Activated CD8-positive, alpha-beta memory T cell treated with anti-CD3 and anti-CD28 coated beads for 48 hours (primary cell): ENCODE measurements around the gene CYFIP1.

ENCODE experiments used
- DNase-seq, 3 experiments: peaks; one replicate each; pipeline ENCODE4 v3.0.0-alpha.2; 2020; ENCODE audit warnings: low read depth in 2 of 3, low spot score in 2 of 3

The CYFIP1 gene

DNA sequence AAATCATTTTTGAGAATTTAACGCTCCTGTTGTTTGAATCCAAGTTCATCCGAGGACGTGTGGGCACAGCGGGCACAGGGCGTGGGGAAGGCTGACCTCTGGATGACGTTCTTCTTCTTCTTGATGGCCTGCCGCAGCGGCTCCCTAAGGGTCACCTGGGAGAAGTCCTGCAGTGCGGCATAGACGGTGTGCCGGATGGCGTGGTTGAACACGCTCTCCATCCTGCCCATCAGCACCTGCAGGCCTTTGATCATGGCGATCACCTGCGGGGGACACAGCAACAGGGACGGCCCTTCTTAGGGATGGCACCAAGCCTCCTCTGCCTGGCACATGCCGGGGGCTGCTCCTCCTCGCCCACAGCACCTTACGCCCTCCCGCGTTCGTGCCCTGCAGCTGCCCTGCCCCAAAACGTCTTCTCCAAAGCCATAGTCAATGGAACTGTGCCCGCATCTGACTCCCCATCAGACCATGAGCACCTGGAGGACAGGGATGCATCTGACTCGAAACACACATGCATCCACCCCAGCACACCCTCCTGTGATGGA lies 61.5 kb downstream of the CYFIP1 start:
- no peak for DNase-seq

DNA sequence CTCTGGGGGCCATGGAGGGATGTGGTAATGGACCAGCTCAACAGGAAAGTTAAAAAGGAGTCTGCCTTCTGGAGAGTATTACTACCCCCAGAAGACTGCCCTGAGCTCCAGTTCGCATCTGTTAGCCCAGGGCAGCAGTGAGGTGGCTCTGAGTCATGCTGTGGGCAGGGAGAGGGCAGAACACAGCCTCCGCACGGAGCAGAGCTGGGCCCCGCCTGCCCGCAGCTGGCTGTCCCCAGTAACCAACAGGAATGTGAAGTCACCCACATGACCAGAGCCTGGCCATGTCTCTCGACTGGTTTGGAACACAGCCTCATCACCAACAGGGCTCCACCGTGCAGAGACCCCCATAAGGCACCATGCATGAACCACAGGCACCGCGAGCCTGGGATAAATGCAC lies 62.1 kb downstream of the CYFIP1 start:
- no peak for DNase-seq

DNA sequence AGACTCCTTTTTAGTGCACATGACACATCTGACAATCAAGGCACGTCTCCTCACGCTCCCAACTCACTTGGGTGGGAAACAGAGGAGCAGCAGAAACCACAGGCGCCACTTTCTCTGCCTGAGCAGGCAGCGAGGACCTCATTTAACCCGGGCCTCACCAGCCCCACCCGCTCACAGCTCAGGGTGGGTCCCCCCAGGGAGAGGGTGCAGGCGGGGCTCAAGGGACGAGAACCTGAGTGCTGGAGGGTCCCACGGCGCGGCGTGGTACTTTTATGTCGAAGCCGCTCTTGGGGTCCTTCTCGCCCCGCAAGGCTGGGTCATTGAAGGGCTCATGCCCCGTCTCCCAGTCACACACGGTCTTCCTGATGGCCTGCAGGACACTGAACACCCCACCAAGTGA lies 62.6 kb downstream of the CYFIP1 start:
- no peak for DNase-seq

DNA sequence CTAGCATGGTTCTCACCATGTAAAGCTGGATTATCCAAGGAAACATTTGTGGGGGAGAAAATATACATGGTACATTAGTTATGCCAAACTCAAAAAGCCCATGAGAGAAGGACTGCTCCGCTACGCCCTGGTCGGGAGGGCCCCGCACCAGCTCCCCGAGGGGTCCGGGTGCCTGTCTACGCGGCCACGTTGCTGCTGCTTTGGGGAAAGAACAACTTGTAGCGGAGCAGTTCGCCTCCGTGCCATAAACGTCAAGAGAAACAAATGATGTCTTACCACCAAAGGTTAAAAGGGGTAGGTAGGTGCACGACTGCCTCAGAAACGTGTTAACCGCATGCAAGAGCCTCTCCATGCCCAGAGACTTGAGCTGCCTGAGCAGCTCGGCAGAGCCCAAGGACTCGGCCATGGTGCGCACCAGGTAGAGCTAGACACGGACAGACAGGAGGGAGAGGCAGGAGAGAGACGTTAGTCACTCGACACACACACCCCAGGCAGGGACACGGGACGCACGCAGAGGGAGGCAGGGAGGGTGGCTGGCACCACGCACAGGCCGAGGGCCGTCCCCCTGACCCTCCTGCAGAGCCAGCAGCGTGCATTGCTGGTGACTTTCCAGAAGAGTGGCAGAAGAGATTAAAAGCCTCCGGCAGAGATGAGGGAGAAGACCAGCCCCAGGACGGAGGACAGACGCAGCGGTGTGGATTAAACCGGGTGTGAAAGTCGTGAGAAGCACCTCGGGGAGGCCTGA lies 63.4 kb downstream of the CYFIP1 start:
- DNase-seq: no peak

DNA sequence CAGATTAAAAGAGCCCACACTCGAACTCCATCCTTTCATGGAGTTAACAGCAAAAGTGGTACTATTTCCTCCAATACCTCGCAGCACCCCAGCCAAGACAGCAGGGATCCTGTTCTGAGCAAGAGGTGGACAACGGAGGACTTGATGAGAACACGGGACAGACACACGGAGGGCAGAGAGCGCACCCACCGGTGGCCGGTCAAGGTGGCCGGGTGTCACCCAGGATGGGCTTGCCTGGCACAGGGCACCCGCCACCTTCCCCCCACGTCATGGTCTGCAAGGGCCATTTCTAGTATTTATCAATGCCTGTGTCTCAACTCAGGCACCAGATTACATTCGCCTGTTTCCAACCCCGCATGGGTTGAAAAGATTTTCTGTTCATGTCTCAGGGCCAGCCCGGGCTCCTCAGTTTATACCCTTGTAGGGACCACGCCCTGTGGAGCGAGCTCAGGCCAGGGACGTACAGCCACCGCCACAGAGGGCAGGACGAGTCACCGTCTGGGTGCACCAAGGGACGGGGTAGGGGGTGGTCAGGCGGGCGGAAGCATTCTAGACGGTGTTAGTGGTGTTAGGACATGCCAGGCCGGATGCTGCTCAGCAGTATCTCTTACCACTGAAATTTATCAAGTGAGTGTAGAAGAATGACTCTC lies 64.2 kb downstream of the CYFIP1 start:
- DNase-seq: no peak

DNA sequence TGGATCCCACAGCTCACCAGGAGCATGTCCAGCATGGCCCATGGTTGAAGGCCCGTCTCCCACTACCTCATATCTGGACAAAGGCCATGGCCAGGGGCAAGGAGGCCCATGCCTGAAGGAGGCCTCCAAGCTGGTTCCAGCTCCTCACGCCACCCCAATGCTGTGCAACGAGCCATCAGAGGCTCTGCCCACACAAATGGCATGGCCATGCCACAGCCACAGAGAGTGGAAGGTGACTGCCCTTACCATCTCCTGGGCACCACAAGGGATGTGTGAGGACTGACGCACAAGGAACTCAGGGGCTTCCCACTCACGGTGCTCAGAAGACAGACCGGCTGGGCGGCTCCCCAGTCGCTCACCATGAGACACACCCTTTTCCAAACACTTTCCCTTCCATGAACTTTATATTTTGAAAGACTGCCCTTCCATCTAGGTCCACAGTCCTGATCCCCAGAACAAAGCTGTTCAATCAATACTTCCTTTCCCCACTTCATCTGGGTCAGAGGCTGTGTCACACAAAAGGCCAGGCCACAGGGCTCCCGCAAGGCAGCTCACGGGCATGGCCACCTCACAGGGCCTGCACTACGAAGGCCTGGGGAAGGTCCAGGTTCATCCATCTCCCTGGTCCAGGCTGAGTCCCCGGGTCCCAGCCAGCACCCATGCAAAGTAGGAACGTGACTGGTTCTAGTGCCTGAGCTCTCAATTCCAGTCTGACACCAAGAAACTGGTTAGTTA lies 66.4 kb downstream of the CYFIP1 start:
- DNase-seq: no peak

DNA sequence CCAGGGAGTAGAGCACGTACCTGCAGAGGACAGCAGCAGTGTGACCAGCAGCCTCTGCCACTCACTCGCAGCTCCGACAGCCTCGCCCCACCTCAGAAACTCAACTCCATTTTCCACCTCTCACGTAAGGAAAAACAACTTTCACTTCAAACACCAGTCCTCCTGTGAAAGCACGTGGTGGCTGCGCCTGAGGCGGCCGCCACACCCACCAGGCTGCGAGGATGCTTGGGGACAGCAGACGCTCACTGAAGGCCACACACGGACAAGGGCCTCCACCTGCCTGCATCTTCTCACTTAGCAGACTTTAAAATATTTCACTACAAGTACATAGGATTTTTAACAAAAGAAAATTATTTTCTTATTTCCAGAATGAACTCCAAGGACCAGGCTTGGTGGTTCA lies 67.9 kb downstream of the CYFIP1 start:
- no peak for DNase-seq

DNA sequence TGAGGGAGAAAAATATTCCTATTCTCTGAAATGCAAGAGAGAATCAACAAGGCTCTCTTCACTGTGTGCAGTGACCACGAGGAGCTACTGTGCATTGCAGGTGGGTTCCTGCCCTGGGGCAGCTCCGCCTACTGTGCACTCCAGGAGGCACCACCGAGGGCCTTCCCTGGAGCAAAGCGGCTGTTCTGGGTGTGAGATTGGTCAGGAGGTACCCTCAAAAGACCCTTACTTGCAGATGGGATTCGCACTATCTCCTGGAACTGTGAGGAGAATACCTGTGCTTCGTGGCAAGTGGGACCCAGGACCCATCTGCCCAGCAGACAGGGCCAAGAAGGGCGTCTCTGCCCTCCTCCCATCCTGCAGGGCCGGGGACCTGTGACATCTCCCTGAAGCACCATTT lies 68.9 kb downstream of the CYFIP1 start:
- DNase-seq: no peak

DNA sequence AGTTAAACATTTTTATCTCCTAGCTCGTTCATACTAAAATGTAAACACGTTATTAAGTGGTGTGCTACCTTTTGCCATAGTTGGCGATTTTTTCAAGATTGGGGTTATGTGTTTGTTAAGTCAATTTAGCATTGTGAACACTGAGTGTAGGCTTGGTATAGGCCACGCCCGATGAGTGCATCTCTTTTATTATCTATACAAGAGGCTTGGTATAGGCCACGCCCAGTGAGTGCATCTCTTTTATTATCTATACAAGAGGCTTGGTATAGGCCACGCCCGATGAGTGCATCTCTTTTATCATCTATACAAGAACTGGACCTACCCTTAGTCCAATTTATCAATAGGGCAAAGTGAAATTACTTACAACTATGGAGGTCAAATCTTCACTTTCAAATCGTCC lies 71.3 kb downstream of the CYFIP1 start:
- no peak for DNase-seq

DNA sequence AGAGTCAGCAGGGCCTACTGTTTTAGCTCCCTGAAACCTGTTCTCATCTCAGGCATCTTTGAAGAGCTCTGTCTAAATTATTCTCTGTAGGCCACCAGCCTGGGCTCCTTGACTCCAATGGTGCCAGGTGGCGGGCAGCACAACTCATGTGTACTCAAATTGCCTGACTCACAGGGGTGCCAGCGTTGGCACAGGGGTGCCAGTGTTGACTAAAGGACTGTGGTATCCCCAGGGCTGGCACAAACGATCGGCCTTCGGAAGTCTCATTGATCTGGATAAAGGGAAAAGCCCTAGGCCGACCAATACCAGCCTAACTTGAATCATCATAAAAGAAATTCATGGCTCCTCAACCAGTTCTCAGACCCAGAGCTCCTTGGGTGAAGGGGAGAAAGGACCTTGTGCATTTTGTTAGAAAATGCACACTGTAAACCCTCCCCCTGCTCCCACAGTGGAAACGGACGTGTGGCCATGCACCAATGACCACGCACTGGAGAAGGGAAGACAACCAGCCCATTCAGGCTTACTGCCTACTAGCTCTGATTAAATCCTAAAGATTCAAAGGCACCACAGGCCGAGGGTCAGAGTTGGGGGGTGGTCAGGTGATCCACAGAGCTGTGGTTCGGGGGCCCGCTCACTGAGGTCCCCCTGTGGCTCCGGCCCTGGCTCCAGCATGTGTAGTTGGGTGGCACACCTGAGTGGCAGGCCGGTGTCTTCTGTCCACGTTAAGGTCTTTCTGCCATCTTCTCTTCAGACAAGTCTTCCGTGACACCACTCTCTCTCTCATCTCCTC lies 72.8 kb downstream of the CYFIP1 start:
- DNase-seq: no peak

DNA sequence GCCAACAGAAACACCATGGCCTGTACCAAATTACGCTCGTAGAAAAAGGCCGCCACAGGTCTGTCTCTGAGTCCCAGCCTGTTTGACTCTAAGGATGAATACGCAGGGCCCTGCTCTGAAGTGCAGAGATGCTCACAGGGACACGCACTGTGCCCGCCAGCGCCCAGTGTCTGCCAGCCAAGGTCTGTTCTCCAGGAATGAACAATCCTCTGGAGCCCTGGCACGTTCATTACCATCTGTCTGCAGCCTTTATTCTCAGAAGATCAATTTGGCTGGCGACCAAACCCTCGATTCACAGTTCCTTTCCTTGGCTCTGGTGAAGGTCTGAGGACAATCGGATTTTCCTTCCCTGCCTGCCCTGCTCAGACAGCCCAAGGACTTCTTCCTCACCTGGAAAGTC lies 75.4 kb downstream of the CYFIP1 start:
- no peak for DNase-seq

DNA sequence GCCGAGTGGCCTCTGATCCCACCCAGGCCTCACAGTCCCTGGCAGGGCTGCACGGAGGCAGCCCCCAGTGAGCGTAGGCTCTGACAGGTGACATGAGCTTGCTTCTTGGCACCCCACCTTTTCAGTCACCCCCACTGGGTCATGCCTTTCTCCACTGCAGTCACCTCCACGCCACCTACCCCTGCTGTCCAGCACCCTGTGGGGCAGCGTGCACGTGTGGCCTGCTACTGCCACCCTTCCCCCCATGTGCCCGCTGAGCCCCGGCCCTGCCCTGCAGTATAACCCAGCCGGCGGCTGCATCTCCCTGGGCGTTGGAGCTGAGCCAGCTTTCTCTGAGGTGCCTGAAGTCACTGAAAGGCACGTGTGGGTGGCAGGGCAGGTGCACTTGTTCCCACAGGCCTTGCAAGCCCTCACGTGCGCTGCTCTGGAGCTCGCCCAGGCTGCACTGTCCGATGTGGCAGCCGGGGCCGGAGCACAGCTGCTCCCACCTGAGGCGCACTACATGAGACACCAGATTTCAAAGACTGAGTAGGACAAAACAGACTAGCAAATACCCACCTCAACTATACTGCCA lies 76.1 kb downstream of the CYFIP1 start:
- no peak for DNase-seq

DNA sequence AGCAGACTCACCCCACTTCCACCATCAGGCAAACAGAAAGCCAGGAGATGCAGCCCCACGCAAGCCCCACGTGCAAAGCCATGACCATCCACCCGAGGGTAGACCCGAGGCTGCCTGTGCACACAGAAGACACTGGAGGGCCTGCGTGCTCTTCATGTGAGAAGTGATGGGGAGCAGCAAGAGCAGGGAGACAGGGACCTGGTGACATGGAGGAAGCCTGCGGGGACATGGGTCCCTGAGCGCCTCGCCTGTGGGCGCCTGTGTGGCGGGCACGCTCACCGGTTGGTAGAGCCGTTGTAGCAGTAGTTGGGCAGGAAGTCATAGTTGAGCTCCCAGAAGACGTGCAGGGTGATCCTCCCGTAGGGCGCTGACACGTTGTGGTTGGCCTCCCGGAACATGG lies 76.7 kb downstream of the CYFIP1 start:
- DNase-seq: no peak

DNA sequence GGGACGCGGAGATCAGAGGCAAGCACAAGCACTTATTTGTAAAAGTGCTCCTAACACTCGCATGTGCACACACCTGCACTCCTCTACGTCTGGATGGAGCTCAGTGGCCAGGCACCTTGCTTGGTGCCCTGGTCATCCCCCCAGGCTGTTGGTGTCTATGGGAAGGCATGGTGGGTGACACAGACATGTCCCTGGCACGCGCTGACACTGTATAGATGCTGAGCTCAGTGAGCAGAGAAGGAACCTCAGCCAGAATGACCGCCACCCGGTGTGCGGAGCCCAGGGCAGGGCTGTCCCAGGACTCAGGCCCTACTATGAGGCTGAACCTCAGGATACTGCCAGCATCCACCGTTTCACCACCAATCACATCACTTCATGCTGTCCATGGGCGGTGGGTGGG lies 77.2 kb downstream of the CYFIP1 start:
- no peak for DNase-seq

DNA sequence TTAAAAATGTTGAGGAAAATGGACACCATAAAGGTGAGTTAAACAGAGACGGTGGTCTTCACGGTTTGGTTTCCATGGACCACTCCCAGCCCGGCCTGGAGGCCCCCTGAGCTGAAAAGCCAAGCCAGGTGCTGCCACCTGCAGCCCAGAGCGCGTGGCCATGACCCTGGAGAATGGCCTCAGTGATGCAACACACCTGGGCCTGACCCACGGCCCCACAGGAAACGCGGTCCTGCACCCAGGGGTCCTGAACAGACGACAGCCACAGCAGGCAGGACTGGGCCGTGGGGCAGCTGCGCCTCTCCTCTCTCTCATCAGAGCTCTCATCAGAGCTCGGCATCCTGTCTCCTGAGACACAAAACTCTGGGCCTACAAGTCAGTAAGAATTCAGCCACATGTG lies 77.6 kb downstream of the CYFIP1 start:
- DNase-seq: no peak

DNA sequence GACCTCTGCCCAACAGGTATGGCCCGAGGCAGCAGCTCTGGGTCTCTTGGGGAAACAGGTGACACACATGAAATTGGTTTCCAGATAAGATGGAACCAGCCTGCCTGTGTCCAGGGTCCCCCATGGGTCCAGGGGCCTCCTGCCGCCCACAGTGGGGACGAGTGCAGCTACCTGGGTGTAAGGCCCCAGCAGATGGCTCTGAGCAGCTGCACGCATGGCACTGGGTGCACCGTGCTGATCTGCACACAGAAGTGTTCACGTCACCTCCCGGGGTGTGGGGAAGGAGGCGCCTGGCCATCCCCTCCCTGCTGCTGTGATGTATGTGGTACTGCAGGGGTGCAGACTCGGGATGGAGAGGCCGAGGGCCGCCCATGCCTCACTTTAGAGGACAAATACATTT lies 78.1 kb downstream of the CYFIP1 start:
- no peak for DNase-seq

DNA sequence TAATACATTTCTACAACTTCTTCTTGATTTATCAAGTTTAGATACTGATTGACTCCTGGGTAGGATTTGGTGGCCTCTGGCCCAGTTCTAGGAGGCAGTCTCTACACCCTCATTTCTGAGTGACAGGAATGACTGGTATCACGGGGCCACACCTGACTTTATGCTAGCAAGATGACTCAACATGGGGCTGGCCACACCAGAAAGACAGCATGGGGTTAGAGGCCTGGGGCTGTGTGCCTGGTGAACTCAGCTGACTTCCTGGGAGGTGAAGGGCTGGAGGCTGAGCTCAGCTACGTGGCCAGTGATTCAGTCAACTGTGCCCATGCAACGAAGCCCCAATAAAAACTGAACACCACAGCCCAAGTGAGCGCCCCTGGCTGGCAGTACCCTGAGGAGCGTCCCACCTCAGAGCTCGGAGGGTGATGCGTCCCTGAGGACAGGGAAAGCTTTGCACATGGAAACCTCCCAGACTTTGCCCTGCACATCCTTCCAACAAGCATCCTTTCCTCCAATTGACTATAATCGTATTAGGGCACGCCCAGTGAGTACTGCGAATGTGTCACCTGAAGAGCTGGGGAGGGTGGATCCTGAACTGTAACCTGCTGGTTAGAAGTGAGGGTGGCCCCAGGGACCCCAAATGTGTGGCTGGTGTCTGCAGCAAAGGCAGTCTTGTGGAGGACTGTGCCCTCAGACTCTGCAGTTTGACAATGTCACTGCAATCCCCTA lies 84.5 kb downstream of the CYFIP1 start:
- DNase-seq: peak in 1 of 3 experiments; percentile 8

DNA sequence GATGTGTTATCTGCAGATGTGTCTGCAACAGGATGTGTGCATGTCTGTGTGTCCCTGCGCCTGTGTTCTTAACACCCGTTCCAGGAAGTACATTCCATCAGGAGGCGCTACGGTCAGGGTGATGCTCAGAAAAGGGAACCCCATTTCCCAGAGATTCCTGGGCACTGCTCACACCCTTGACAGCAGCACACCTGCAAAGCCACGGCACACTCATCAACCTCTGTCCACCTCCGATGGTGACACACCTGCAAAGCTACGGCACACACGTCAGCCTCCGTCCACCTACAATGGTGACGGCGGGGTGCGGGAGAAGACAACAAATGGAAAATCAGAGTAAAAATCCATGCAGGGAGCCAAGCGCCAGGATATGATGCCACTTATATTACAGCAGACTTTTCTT lies 86.3 kb downstream of the CYFIP1 start:
- no peak for DNase-seq

DNA sequence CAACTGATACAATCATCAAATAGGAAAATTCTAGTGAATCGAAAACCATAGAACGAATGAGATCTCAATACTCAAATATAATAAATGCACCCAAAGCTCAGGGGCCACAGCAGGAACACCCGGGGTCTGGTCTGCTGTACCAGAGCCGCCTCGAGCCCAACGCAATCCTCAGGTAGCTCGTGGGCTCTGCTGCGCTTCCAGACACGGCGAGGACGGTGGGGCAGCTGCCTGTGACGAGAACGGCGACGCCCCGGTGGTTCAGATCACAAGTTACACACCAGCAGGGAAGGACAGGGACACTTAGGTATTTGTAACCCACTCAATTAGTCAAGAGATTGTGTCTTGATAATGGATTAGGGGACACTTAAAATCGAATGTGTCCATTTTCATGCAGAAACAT lies 87.1 kb downstream of the CYFIP1 start:
- DNase-seq: no peak

DNA sequence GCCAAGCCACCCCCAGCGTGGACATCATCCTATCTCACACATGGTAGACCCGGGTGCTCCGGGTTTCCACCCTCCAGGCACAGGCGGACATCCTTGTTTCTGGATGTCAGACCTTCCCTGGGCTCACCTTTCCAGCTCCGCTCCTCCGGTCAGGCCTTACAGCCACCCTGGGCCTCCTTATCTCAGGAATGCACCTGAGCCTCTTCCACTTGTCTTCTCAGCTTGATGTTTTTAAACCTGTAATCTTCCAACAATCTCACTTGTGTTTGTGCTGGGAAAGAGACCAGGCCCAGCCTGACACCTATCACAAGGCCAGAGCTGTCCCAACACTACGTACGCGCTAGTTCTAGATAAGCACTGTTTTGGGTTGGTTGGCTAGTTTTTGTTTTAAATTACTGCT lies 87.8 kb downstream of the CYFIP1 start:
- DNase-seq: no peak
